HG03064 (cell line): ENCODE measurements around the gene UNC5C.

Experiments
- ATAC-seq: cut with Tn5 transposase; IDR thresholded peaks from one replicate; pipeline ENCODE4 v1.9.1; 2021; ENCODE audit warnings: low read depth; ENCODE audit not compliant: unreplicated experiment

UNC5C gene

DNA sequence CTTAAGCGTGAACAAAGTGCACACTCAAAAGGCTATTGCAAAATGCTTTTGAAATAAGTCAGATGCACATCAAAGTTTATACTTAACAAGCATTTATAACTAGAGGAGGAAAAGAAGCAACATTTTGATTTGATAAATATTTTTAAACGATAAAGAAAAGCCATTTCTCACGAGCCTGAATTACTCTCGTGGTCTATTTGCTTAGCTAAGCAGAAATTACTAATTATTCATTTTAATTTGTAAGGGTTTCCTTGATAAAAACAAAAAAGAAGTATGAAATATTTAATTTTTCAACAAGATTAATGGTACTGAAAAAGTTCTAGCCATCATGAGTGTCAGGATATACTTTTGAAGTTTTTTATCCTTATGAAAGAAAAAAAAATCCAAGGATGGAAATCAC lies 78.2 kb downstream of the UNC5C start:
- ATAC-seq = no peak

DNA sequence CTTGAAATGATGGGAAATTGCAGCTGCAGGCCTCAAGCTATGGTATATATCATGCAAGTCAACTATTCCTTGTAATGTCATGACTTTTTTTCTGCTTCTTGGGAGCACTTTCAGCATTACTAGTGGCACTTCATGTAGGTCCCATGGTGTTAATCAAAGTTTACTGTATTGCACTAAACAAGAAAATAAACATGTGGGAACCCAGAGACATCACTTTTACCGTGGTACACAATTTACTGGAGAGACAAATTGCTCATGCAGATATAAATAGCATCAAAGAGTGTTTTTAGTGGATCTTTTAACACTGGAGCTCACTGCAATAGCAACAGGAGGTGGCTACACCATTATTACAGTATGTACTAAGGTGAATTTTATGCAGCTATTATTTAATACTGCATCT lies 79.2 kb downstream of the UNC5C start:
- no peak for ATAC-seq

DNA sequence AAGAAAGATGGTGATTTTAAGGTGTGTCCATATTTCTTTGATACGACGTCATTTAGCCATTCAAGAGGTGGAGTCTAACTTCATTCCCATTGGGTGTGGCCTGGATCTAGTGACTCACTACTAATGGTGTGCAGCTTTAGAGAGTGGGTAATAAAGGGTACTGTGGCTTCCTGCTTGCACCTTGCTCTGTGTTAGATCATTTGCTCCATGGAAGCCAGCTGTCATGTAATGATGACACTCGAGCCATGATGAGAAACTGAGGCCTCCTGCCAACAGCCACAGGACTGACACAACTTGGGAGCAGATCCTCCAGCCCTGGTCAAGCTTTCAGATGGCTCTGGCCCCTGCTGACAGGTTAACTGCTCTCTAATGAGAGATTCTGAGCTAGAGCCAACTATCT lies 82.0 kb downstream of the UNC5C start:
- no peak for ATAC-seq

DNA sequence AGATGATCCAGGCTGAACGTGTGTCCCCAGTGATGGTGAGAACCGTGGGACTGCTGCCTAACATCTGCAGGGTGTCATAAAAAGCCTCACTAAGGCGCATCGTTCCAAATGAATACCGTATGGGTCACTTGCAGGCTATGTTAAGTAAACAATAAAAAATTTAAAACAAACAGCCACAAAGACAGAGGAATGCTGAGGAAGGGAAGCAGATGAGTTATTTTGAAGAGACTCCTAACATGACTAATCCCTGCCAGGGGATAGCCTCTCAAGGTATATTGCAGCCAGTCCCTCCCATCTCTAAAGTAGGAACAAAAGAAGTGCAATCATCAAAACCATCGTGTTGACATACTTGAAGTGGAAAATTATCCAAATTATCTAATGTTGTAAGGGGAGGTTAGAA lies 83.8 kb downstream of the UNC5C start:
- no peak for ATAC-seq

DNA sequence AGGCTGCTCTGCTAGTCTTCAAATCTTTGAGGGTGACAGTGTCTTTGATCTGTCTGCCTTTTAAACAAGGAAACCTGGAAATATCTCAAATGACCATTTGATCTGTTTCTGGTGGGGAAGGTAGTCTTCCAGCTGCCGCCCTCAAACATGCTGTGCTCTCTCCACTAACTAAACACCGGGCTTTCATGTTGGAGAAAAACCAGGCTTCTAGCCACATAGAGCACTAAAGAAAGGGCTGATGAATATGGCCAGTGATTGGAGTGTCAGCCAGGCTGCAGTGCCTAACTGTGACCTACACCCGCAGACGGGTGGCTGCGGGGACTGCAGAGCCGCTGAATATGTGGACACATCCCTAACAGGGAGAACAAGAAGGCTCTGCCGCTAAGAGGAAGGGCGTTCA lies 85.9 kb downstream of the UNC5C start:
- no peak for ATAC-seq

DNA sequence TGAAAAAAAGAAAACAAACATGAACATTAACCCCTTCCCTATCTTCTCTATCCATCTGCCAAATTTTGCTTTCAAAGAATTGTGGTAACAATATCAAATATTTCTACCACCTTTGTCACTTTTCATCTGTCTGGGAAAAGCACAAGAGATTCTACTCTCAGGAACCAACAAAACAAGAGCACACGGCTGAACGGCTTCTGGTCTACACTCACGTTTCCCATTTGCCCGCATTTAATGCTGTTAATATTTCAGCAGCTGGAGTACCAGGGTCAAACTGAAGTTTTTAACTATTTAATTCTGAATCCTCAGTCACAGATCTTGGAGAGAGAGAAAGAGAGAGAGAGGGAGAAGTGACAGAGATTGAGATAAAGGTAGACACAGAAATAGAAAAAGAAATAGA lies 91.4 kb downstream of the UNC5C start:
- no peak for ATAC-seq

DNA sequence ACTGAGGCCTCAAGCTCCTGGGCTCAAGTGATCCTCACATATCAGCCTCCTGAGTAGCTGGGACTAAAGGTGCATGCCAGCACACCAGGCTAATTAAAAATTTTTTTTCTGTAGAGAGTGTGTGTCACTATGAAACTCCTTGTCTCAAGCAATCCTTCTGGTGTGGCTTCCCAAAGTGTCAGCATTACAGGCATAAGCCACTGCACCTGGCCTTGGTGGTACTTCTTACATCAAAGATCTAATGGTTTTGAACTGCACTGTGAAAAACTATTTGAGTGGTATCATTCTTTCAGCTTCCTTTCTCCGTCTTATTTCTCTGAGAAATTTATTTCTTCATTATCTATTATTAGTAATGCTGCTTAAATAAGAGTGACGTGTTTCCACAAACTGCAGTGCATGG lies 98.5 kb downstream of the UNC5C start:
- ATAC-seq = no peak

DNA sequence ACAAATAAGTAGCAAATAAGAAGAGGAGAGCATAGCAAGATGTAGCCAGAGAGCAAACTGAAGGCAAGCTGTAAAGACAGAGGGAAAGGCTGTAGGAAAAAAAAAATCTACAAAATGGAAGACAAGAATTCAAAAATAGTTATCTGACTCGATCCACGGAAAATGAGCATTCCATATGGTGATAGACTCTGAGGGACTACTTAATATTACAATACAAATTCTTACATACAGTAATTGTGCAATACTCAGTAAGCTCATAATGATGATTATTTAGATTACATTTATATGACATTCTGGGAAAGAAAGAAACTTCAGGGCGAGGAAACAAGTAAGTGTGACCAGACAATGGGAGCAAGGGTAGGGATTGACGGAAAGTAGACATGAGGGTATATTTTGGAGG lies 102.6 kb downstream of the UNC5C start:
- ATAC-seq = no peak

DNA sequence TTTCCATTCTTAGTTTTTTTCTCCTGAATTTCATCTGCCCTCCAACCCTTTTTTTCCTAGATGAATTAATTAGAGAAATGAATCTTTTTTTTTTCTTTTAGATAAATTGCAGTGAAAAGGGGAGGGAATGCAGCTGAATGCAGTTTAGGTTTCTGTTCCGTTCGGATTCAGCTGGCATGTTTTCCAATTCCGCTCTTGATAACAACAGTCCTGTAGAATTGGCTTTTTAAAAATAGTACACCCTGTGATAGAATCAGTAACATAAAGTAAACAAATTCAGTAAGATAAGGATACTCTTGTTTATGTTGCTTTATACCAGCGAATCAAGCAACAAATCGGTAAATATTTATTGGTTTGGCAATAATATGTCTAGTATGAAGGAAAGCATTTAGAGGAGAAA lies 103.5 kb downstream of the UNC5C start:
- no peak for ATAC-seq

DNA sequence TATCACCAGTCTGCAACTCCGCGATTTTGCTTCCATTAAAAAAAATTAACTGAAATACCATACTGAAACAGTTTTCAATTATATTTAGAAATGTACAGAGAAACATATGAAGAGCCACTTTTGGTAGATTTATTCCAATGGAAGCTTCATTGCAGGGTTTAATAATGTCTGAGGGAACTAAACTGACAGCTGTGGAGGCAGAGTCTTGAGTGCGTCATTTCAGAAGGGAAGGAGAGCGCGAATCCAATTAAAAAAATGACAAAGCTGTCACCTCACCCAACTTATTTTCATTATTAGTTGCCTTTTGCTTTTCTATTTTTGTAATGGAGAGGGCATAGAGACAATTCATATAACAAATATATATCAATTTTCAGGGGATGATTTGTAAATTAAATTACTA lies 104.0 kb downstream of the UNC5C start:
- no peak for ATAC-seq

DNA sequence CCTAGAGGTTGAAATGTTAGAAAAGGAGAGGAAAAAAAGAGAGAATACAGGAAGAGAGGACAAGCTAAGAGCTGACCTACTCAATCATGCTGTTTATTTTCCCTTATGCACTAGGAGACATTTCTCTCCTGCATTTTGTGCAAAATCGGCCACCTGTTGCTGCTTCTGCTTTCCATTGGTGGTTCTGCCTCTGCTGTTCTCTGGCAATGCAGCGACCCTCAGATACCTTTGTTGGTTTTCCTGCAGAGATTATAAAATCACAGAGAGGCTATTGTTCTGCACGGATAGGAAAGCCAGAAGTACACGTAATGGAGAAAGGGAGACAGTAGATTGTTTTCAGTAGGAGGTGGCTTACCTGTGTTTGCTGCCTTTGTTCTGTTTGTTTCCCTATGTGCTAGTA lies 108.9 kb downstream of the UNC5C start:
- no peak for ATAC-seq

DNA sequence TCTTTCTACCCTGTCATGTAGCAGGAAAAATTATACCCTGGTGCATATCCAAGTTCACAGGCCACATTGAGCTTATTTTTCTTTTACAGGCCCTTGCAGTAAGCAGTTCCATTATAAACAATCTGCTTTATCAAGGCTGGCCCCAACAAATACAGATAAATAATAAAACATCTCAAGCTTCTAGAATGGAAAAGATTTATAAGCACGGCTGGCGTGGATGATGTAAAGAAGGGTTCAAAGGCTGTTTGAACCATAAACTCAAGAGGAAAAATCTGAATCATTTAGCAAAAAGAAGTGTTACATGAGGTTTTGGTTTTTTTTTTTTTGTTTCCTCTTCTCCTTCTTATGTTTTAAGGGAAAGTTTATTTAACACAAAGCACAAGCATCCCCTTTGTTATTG lies 109.7 kb downstream of the UNC5C start:
- no peak for ATAC-seq

DNA sequence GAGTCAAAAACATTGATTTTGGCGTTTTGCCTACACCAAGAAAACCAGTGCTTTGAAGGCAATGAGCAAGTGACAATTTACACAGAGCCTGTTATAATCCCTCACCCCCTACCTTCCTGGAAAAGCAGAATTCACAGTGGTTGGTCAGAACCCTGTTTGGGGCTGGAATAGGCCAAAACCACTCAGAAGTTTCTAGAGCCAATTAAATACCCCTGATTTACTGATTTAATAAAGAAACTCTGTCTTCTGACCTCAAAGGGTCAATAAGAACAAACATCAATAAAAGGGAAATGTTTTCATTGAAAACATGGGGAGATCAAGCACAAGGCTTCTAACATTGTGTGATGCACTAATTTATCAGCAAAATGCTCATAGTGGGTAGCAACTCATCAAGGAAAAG lies 116.3 kb downstream of the UNC5C start:
- no peak for ATAC-seq

DNA sequence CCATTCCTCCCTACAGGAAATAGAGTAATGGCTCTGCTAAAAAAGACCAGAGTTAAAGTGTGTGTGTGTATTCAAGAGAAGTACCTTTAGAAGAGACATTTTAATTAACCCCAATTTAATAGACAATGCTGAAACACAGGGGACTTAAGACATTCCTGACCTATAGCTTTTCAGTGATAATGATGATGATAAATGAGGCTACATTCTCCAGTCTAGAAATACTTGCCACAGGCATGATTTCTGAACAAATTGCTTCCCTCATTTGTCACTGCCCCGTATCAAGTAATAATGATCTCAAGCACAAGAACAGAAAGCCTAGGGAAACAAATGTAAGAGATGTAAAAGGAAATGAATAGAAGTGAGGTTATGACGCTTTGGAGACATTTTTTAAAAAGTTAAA lies 117.1 kb downstream of the UNC5C start:
- ATAC-seq = no peak

DNA sequence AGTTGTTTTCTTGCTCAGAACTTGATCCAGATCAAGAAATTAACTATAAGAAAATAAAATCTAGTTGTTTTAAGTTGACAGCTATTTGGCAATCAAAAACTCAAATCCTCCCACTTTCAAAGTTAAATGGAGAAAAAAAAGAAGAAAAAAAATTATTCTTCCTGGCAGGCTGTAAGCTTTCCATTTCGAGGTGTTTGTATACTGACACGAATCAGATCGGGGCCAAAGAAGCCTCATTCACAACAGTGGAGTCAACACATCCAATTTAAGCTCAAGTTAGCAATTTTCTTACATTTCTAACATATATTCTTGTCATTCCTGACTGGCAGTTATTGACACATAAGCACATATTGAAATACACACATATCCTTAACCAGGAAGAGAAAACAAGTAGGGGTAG lies 119.4 kb downstream of the UNC5C start:
- no peak for ATAC-seq

DNA sequence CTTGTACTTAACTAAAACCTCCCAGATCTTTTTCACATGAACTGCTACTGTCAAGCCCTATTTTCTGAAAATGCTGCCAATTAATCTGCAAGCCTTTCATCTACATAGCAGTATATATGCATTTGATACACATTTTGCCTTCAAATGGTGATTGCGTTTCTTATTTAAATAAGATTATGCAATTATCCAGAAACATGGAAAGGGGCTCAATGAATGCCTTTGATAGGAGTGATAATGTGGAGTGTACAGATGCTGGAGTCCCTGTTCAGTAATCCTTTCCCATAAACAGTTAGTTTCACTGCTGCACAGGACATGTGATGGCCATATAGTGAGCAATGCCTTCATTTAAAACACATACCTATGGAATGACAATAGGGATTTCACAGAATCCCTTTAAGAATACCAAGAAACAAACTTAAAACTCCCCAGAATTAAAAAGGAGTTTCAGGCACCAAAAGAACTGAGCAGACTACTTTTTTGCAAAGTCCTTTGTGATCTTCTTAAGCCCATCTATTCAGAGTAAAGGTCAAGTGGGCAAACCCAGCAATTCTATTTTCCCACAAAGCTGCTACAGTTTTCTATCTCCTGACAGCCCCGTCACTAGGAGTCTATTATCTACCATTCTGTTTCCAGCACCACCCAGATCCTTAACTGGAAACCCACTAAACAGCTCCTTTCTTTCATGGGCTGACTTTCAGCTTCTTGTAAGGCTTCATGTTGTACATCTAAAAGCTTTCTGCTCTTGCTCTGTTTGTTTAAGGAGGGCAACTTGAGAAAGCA lies 120.3 kb downstream of the UNC5C start:
- no peak for ATAC-seq

DNA sequence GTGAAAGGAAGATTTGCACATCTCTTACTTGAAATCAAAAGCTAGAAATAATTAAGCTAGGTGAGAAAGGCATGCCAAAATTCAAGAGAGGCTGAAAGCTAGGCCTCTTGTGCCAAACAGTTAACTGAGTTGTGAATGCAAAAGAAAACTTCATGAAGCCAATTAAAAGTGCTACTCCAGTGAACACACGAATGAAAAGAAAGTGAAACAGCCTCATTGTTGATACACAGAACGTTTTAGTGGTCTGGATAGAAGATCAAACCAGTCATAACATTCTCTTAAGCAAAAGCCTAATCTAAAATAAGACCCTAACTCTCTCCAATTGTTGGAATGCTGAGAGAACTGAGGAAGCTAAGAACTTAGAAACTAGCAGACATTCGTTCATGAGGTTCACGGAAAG lies 122.3 kb downstream of the UNC5C start:
- ATAC-seq = no peak

DNA sequence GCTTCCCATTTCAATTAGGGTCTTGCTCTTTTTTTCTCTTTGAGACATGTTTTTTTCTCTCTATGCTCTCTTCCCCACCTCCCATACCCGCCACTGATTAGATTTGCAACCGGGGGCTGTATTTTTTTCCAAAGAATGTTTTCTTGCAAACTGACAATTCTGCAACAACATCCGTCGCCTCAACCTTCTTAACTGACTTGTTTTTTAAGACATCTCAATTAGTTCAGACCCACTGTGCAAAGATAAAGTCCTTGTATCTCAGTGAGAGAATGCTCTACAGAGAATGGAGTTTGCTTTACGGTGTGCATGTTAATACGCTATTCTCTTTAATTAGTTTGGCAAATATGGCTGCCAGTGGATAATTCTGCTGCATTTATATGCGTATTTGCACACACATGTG lies 126.3 kb downstream of the UNC5C start:
- ATAC-seq = no peak

DNA sequence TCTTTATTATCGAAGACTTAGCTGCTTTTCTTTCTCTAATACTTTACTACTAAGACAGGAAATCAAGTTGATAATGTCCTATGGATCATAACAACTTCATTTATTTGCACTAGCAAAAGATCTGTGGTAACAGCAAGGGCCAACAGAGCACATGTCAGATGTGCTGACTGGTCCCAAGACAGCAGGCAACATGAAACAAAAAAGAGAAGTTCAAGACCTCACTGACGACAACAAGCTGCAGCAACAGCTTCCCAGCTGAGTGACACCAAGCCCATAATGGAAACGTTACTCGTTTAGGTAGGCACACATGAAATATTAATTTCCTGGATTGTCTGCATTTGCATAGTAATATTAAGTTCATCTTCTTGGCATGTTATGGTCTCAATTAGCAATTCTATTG lies 126.9 kb downstream of the UNC5C start:
- no peak for ATAC-seq

DNA sequence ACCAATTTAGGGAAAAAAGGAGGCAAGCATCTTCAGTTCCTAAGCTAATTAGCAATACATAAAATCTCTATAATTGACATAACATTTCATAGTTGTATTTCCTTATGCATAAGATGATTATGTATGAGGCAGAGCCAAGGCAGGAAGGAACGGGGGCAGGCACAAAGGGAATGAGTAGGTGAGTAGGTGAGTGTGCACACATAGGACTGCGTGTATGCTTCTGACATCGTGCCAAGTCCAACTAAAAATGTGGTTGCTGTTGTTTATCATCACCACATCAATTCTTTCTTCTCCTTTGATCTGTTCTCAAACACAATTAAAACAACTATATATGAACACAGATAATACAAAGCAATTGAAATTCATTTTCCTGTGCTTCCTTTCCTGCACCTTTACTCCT lies 131.2 kb downstream of the UNC5C start:
- no peak for ATAC-seq

DNA sequence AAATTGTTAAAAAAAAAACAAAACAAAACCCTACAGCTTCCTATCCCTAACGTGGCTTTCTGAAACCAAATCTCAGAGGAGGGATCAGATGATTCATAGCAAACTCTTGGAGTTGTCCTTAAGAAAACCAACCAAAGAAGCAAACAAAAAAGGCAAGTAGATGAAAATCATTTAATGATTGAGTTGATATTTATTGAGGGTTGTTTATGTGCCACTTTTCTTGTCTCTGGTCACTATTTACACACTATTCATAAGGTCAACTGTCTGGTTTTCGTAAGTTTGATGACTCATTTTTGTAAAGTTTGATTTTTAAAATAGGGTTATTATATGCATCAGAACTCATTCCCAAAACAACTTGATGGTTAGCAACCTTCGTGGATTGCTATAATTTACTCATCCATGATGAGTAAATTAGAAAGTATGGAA lies 133.4 kb downstream of the UNC5C start:
- ATAC-seq = no peak

DNA sequence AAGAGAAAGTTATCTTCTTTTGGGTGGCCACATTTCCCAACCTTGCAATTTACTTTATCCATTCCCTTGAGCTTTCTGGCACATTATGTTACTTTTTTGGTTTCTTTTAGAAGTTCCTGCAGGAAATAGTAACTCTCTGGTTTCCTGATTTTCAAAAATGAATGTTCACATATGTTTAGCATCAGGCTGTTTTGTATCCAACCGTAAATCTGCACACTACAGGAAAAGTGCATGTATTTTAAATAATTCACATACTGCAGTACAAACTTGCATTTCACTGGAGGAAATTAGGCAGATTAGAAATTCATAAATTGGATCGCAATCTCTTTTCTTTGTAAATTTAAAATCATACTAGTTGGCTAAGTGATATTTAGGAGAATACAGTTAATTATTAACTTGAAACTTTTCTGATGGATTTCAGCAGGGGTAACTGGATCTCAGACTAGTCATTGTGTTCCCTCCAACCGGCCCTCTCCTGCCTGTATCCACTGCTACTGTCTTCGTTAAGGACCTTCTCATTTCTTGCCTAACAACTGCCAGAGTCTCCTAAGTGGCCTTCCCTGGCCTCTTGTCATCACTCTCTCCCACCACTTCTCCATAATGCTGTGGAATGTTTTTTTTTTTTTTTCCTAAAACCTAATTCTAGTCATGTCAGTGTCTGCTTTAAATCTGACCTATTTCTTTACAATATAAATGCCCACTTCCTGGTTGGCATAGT lies 137.2 kb downstream of the UNC5C start:
- no peak for ATAC-seq
